ENCODE measurements around the gene GIT2.

- TF ChIP-seq CTCF (IDR thresholded peaks at IDR 0.05 in 8 of 11, conservative IDR thresholded peaks at IDR 0.05 in 3 of 11): no peak
- no peak for TF ChIP-seq POLR2A (IDR thresholded peaks at IDR 0.05)
These were observed 46.1 kb upstream of the GIT2 start for GRCh38 chr12:110042264-110042663.

Data from spleen (tissue), 7 donors.